ENCODE data around the gene FYB1. TPM values are rescaled to one million over a fixed set of nuclear protein-coding genes. Genes with fewer than 3 reads are reported as not detected.
"Not testable (repeated sequence)": the region's sequence is repeated elsewhere in the genome, so short reads cannot be mapped to it uniquely, and the experiment has no call there.

FYB1 gene
- total RNA-seq, 2 donors from 2014 or later: not detected

DNA sequence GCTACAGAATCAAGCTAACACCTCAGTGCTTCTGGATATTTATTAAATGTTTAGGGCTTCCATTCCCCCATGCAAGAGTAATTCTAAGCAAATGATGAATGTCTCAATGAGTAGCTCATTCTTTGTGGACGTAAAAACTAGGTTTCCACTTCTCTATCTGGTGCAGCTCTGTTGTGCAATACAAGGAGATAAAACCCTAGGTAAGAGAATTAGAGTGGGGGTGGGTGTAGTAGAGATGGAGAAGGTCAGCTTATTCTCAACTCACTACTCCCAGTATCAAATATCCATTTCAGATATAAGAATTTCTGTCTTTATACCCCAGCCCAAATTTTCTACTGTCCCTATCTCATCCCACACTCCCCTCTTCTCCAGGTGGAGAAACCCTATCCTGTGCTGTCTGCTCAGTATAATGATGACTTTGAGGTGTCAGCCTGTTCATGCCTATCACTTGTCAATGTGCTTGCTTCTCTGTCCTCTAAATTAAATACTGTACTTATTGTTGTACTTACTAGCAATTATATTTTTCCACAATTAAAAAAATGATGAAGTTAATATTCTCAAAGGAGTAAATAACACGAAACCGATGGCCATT lies 4.3 kb upstream of the FYB1 start:
- 89 to 100% methylated on average over 3 of the region's 3 CpGs for WGBS, 2 experiments (ENCODE audit: insufficient coverage in 1 of 2, insufficient read length in 1 of 2)
- H3K9ac ChIP-seq (ENCODE audit: extremely low read depth, low read length, poor library complexity, severe bottlenecking): no peak overlapping the region
- Mint-ChIP-seq H3K9me3 (peaks cover 1% of the 10 kb centered on the region), H3K27ac (no peak overlapping the region), H3K4me1 (peaks cover 24% of the 10 kb centered on the region), H3K36me3 (ENCODE audit: low read depth) (no peaks in the 10 kb centered on the region), H3K4me3 (no peak overlapping the region), H3K27me3 (ENCODE audit: insufficient read depth) (peaks cover 5% of the 10 kb centered on the region)
- no peaks in the 10 kb centered on the region for H3K27me3 ChIP-seq (ENCODE audit: control insufficient read depth, insufficient read depth, low read length, poor library complexity, severe bottlenecking)
- H3K36me3 ChIP-seq (ENCODE audit: control insufficient read depth, insufficient read depth, low read length): no peaks in the 10 kb centered on the region
- peak overlapping the region; percentile 30 for H3K4me3 ChIP-seq (ENCODE audit: low read length)
- no peak for DNase-seq
- TF ChIP-seq, protein P1, sequence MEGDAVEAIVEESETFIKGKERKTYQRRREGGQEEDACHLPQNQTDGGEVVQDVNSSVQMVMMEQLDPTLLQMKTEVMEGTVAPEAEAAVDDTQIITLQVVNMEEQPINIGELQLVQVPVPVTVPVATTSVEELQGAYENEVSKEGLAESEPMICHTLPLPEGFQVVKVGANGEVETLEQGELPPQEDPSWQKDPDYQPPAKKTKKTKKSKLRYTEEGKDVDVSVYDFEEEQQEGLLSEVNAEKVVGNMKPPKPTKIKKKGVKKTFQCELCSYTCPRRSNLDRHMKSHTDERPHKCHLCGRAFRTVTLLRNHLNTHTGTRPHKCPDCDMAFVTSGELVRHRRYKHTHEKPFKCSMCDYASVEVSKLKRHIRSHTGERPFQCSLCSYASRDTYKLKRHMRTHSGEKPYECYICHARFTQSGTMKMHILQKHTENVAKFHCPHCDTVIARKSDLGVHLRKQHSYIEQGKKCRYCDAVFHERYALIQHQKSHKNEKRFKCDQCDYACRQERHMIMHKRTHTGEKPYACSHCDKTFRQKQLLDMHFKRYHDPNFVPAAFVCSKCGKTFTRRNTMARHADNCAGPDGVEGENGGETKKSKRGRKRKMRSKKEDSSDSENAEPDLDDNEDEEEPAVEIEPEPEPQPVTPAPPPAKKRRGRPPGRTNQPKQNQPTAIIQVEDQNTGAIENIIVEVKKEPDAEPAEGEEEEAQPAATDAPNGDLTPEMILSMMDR (conservative IDR thresholded peaks at IDR 0.05): no peak
- H3K27ac ChIP-seq (ENCODE audit: low read depth, low read length): no peak overlapping the region
- peaks cover 3% of the 10 kb centered on the region for H3K4me1 ChIP-seq (ENCODE audit: control insufficient read depth, insufficient read depth, low read length)
- H3K9me3 ChIP-seq (ENCODE audit: control insufficient read depth, low read length): no peaks in the 10 kb centered on the region

DNA sequence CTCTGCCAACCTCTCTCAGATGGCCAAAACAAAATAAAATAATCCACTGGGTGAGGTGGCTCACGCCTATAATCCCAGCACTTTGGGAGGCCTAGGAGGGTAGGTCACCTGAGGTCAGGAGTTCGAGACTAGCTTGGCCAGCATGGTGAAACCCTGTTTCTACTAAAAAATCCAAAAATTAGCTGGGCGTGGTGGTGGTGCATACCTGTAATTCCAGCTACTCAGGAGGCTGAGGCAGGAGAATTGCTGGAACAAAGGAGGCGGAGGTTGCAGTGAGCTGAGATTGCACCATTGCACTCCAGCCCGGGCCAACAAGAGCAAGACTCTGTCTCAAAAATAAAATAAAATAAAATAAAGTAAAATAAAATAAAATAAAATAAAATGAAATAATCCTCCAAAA lies 2.3 kb upstream of the FYB1 start:
- H3K9me3 ChIP-seq (ENCODE audit: control insufficient read depth, low read length); H3K36me3 Mint-ChIP-seq (ENCODE audit: low read depth); DNase-seq; H3K9ac ChIP-seq (ENCODE audit: extremely low read depth, low read length, poor library complexity, severe bottlenecking); H3K9me3 Mint-ChIP-seq; H3K27ac Mint-ChIP-seq; H3K27me3 ChIP-seq (ENCODE audit: control insufficient read depth, insufficient read depth, low read length, poor library complexity, severe bottlenecking); H3K4me3 ChIP-seq (ENCODE audit: low read length); H3K4me1 ChIP-seq (ENCODE audit: control insufficient read depth, insufficient read depth, low read length); H3K36me3 ChIP-seq (ENCODE audit: control insufficient read depth, insufficient read depth, low read length); H3K4me3 Mint-ChIP-seq; H3K27ac ChIP-seq (ENCODE audit: low read depth, low read length); H3K27me3 Mint-ChIP-seq (ENCODE audit: insufficient read depth): not testable (repeated sequence)
- peaks cover 28% of the 10 kb centered on the region for H3K4me1 Mint-ChIP-seq
- 97 to 99% methylated on average over 3 to 4 of the region's 5 CpGs for WGBS, 2 experiments (ENCODE audit: insufficient coverage in 1 of 2, insufficient read length in 1 of 2)

DNA sequence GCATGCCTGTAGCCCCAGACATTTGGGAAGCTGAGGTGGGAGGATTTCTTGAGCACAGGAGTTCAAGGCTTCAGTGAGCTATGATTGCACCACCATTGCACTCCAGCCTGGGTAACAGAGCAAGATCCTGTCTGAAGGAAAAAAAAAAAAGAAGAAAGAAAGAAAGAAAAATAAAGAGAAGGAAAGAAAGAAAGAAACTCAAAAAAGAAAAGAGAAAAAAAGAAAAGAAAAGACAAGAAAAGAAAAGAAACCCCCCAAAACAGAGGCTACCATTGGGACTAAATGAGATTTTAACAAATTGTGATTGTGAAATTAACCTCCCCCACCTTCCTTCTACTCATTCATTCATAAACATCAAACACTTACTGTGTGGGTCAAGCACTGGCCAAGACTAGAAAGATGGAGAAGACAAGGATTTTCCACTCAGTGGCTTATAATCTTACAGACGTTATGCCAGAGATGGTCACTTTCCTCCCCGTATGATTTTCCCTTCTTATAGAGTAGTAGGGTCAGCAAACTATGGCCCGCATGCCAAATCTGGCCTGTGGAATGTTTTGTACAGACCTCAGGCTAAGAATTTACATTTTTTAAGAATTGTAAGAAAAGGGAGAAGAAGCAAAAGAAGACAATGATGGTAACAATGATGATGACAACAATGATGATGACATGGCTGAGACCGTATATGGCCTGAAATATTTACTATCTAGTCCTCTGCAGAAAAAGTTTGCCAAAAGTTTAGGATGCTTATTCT lies 1.1 kb upstream of the FYB1 start:
- TF ChIP-seq, protein P1 (conservative IDR thresholded peaks at IDR 0.05): no peak
- WGBS, 2 experiments (ENCODE audit: insufficient coverage in 1 of 2, insufficient read length in 1 of 2): 93 to 98% methylated on average over 3 to 4 of the region's 4 CpGs
- DNase-seq: no peak
- H3K9me3 Mint-ChIP-seq: no peaks in the 10 kb centered on the region
- H3K4me1 ChIP-seq (ENCODE audit: control insufficient read depth, insufficient read depth, low read length): peaks cover 3% of the 10 kb centered on the region
- no peak overlapping the region for H3K4me3 Mint-ChIP-seq
- H3K4me1 Mint-ChIP-seq: peaks cover 19% of the 10 kb centered on the region
- H3K36me3 ChIP-seq (ENCODE audit: control insufficient read depth, insufficient read depth, low read length): no peaks in the 10 kb centered on the region
- no peak overlapping the region for H3K9ac ChIP-seq (ENCODE audit: extremely low read depth, low read length, poor library complexity, severe bottlenecking)
- H3K4me3 ChIP-seq (ENCODE audit: low read length): no peak overlapping the region
- peaks cover 3% of the 10 kb centered on the region for H3K27me3 Mint-ChIP-seq (ENCODE audit: insufficient read depth)
- no peaks in the 10 kb centered on the region for H3K36me3 Mint-ChIP-seq (ENCODE audit: low read depth)
- H3K27ac ChIP-seq (ENCODE audit: low read depth, low read length): no peak overlapping the region
- no peak overlapping the region for H3K27ac Mint-ChIP-seq
- no peaks in the 10 kb centered on the region for H3K9me3 ChIP-seq (ENCODE audit: control insufficient read depth, low read length)
- no peaks in the 10 kb centered on the region for H3K27me3 ChIP-seq (ENCODE audit: control insufficient read depth, insufficient read depth, low read length, poor library complexity, severe bottlenecking)
